ENCODE data around the gene RUBCNL.
"Not testable (repeated sequence)": the region's sequence is repeated elsewhere in the genome, so short reads cannot be mapped to it uniquely, and the experiment has no call there.

RUBCNL gene

DNA sequence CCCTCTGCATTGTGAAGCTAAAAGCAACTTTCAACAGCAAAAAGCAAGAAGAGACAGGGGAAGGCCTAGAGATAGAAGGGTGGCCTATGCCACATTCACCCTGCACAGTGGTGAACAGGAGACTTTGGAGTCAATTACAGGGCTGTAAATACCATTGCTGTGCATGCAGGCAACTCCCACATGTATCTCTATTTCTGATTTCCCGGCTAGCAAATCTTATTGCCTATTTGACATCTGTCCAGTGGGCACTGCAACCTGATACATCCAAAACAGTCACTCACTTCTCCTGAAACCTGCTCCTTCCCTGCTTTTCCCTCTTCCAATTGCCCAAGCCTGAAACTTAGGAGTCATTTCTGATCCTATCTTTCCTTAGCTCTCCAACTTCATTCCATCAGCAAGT lies 13.4 kb downstream of the RUBCNL start:
- no peak for DNase-seq (ENCODE audit: low spot score)

DNA sequence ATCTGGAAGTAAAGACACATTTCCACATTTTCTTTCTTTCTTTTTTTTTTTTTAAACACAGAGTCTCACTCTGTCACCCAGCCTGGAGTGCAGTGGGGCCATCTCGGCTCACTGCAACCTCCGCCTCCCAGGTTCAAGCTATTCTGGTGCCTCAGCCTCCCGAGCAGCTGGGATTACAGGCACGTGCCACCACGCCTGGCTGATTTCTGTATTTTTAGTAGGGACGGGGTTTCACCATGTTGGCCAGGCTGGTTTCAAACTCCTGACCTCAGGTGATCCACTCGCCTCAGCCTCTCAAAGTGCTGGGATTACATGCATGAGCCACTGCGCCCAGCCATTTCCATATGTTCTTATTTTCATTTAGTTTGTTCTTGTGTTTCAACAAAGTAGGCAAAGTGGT lies 14.1 kb downstream of the RUBCNL start:
- DNase-seq (ENCODE audit: low spot score): not testable (repeated sequence)

DNA sequence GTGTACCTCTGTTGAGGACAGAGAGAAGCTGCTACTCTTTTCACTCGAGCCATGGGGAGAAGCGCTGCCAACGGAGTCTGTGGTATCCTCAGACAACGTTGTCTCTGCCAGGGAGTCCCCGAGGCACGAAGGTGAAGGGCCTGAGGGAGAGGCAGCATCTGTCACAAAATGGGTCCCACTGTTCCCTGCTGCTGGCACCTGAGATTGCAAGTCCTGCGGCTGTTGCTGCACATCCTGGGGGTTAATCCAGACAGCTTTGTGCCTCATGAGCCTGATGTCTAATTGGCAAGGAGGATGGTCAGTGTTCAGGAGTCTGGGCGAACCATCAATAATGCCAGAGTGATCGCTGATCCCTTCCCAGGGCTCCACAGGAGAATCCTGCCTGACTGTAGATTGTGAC lies 15.0 kb downstream of the RUBCNL start:
- no peak for DNase-seq (ENCODE audit: low spot score)

DNA sequence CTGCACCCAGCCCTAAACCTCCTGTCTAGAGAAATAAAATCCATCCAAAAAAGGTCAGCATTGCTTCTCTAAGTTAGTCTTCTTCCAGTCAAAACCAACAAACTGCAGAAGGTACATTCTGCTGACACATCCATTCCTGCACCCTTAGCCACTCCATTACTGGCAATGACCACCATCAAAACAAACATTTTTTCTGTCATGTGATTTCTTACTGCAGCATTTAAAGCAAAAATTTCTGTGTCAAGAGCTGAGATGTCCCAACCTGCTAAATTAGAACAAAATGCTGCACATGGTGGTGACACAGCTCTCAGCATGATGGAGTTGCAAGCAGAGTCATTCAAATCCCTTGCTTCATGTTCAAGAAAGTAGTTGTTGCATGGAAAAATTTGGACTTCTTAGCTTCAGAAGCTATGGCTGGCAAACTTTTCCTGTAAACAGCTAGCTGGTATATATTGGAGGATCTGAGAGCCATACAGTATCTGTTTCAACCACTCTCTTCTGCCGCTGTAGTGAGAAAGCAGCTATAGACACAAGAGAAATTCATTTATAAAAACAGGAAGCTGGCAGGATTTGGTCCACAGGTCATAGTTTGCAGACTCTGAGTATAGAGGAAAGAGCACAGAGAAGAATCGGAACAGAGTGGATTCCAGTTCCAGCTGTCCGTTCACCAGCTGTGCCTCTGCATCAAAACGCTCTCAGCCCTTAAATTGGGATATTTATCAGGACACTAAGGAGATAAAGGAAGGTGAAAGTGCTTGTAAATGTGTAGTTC lies 17.4 kb downstream of the RUBCNL start:
- DNase-seq (ENCODE audit: low spot score): no peak

DNA sequence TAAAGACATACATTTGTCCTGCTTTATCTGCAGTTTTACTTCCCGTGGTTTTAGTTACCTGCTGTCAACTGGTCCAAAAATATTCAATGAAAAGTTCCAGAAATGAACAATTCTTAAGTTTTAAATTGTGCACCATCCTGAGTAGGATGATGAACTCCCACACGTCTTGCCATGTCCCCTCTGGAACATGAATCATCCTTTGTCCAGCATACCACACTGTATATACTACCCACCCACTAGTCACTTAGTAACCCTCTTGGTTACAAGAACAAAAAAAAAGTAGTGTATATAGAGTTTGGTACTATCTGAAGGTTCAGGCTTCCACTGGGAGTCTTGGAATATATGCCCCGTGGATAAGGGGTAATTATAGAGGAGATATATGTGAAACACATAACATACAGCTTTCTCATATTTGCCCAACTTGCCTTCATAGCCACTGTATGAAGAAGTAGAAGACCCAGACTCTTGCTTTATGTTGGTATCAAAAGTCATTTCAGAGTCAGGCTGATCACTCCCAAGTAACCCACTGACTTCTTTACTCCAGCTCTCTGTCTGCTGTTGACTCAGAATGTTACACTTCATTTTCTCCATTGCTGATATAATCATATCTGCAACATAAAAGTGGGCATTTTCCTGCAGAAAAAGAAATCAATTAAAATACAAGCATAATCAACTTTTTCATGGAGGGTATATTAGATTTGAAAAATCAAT lies 19.3 kb downstream of the RUBCNL start:
- DNase-seq (ENCODE audit: low spot score): no peak

DNA sequence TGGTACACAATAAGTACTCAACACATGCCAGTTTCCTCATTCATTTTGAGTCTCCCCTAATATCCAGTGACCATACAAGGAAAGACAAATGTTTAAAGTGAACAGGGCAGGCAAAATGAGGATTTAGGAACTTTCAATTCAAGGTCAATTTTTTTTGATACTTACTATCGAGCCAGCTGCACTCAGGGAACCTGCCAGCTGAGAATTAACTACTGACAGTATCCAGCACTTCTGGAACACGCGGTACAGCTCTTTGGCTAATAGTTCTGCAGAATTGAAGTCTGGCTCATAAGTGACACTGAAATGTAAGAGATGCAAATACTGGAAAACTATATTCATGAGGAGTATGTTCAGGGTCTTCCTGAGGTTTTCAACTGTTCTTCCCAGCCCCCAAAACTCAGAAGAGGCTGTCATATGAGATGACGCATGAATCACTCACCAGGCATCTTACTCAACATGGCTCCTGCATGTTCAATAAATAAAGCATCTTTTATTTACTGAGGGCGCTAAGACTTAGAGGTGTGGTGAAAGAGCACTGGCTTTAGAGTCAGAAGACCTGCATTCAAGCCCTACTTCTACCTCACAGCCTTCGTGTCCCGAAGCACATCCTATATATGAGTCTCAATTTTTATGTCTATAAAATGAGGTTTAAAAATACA lies 25.6 kb downstream of the RUBCNL start:
- DNase-seq (ENCODE audit: low spot score): no peak

DNA sequence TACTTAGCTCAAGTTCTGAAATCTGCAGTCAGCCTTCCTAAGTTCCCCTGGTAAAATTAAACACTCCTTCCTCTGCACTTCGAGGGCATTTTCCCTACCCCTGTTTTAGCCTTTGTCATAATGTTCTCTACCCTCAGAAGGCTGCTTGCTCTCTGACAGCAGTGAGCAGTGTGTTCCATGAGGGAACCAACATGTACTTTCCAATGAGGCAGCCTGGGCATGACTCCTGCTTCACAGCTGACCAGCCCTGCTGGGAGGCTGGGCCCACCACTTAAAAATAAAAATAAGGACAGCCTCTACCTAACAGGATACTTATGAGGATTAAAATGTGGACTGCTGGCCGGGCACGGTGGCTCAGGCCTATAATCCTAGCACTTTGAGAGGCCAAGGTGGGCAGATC lies 26.4 kb downstream of the RUBCNL start:
- no peak for DNase-seq (ENCODE audit: low spot score)

DNA sequence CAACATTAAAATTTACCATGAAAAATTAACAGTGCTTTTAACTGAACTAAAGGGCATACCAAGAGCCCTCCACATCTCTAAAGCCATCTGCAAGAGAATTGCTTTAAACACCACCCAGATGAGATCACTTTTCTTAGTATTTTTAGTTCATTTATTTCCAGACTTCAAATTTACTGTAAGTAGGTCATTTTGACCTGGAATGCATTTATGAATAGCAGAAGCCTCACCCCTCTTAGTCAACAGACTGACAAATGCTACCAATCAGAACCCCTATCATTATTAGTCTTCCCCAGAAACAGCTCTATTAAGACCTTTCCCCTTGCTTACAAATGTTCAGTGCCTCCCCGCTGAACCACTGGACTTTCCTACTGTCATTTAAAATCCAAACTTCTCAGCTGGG lies 27.3 kb downstream of the RUBCNL start:
- DNase-seq (ENCODE audit: low spot score): no peak

DNA sequence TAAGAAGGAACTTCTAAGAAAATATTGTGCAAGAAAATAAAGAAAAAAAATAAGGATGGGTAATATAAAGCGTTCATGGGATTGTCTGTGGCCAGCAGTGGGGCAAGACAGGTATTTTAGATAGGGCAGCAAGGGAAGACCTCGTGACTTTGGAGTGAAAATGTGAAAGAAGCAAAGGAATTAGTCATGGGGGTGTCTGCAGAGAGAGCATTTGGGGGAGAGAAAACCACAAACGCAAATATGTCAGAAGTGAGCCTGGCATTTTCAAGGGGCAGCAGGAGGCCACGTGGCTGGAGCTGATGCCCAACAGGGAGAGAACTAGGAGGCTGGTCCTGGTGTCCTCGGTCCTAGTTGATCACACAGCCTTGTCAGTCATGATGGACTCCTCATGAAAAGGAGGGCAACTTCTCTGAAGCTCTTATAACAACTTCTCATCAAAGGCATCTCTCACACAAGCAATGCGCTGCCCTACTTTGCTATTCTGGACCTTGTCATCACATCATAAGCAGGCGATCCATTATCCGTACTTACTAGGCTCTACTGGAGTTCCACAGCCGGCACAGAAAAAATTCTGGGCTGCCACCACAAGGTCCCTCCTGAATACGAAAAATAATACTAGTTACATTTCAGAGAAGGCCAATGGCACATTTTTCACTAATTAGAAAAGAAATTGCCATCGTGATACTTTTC lies 31.0 kb downstream of the RUBCNL start:
- no peak for DNase-seq (ENCODE audit: low spot score)

DNA sequence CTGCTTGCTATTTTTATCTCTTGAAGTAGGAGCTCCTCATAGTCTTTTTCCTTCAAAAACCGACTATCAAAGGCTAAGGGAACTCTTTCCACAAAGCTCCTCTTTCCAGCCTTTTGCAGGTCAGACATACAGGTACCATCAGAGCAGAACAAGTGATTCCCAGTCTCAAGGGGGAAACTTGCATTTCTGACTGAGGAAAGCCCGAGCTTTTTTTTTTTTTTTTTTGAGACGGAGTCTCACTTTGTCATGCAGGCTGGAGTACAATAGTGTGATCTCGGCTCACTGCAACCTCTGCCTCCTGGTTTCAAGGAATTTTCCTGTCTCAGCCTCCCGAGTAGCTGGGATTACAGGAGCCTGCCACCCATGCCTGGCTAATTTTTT lies 32.0 kb downstream of the RUBCNL start:
- DNase-seq (ENCODE audit: low spot score): no peak

DNA sequence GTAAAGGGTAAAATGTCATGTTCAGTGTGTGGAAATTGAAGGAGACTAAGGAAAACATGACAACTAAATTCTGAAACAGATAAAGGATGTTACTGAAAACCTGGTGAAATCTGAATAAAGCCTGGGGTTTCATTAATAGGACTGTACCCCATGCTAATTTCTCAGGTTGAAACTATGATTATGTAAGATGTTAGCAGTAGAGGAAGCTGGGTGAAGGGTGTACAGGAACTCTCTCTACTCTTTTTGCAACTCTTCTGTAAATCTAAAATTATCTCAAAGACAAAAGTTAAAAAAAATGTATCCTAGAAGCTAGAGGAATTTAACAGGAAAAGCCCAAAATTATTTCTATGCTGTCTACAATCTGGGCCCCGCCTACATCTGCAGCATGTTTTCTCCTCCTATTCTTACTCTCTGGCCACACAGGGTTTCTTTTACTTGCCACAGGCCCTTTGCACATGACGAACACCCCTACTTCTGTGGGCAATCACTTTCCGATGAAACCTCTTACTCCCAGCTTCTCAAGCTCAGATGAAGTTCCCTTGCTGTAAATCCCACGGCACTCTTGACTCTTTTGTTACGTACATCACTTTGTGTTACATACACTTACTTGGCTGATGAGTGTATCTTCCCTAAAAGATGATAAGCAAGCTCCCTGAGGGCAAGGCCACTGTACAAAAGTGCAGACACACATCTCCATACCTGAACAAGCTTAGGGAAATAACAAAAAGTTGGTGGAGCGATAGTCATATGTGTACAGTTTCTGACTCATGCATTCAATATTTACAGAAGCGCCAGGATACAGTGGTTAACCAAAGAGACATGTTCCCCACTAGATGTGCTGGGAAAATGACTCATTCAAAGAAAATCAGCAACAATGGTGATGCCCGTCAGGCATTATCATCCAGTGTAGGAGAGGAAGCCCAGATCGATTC lies 32.6 kb downstream of the RUBCNL start:
- no peak for DNase-seq (ENCODE audit: low spot score)

DNA sequence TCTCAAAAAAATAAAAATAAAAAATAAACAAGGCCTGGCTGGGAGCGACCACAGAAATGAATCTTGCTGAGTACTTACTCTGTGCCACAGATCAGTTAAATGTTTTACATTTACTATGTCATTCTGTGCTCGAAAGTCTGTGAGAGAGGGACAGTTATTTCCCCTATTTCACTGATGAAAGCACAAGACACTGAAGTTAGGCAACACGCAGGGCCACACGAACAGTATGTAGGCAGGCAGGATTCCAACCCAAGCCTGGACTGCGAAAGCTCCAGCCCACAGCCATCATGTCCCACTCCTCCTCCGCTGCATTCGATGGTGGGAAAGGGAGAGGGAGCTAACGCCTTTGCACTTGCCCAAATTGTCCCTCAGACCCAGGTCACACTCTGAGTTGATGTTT lies 34.2 kb downstream of the RUBCNL start:
- no peak for DNase-seq (ENCODE audit: low spot score)

DNA sequence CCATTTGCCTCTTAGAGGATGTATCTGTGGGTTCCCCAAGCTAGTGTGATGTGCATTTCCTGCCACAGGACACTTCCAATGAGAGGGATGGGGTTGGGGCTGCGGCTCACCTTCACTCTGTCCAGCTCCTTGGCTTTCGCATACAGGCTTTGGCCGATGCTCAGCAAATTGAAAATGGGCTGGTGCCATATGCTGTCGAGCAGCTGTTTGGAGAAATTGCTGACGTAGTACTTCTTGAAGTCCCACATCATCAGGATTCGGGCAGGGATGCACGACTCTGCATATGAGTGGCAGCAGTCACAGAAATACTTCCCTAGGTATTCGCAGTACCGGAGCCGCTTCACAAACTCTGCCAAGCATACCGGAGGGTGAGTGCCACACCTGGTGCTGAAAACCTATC lies 37.0 kb downstream of the RUBCNL start:
- DNase-seq (ENCODE audit: low spot score): no peak

DNA sequence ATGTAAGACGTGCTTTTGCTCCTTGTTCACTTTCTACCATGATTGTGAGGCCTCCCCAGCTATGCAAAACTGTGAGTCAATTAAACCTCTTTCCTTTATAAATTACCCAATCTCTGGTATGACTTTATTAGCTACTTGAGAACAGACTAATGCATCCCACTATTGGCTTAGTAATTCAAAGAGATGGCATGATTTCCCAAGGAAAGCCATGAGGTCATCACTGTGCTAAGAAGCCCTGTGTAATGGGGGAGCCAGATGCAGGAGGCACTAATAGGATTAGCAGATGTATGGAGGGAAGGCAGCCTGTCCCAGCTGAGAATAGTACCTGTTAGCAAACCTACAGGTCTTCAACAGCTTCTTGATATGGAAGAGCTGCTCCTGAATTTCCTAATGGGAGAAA lies 38.1 kb downstream of the RUBCNL start:
- DNase-seq (ENCODE audit: low spot score): no peak

DNA sequence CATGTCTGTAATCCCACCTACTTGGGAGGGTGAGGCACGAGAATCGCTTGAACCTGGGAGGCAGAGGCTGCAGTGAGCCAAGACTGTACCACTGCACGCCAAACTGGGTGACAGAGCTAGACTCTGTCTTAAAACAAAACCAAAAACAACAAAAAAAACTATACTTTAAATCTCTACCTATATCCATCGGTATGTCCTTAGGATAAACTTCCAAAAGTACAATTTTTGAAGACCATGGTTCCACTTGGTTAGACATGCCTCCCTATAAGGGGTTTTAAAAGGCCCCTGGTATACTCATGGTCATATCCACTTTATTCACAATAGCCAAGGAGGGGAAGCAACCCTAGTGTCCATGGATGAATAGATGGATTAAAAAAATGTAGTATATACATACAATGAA lies 39.8 kb downstream of the RUBCNL start:
- no peak for DNase-seq (ENCODE audit: low spot score)

DNA sequence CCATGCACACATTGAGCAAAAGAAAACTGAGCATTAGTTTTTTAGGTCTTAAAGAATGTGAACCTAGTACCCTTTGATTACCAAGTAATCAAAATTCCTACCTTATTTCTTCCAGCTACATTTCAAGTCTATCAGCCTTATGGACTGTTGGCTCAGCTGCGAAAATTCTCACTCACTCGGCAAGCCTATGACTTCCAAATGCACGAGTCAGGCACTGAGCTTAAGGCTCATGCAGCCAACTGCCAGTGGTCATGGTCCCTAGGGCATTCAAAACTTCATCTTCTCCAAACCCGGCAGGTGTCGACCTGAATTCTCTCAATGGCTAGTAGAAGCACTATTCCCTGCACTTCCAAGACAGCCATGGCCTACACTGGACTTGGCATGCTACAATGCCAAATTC lies 41.2 kb downstream of the RUBCNL start:
- no peak for DNase-seq (ENCODE audit: low spot score)

DNA sequence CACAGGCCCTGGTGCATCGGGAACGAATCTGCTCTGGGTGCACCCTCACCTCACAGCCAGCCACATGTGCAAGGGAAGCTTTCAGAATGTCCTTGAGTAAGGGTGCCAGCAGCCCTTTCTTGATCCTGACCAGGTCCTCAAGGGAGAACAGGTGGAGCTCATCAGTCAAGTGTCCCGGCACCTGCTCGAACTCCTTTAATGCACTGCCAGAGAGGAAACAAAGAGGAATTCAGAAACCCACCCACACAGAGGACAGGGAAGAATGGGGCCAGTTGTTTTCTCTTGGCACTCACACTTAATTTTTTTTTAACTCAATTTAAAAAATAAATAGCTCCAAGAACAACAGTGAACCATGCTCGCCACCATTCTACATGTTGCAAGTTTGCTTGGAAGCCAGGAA lies 41.7 kb downstream of the RUBCNL start:
- DNase-seq (ENCODE audit: low spot score): no peak

DNA sequence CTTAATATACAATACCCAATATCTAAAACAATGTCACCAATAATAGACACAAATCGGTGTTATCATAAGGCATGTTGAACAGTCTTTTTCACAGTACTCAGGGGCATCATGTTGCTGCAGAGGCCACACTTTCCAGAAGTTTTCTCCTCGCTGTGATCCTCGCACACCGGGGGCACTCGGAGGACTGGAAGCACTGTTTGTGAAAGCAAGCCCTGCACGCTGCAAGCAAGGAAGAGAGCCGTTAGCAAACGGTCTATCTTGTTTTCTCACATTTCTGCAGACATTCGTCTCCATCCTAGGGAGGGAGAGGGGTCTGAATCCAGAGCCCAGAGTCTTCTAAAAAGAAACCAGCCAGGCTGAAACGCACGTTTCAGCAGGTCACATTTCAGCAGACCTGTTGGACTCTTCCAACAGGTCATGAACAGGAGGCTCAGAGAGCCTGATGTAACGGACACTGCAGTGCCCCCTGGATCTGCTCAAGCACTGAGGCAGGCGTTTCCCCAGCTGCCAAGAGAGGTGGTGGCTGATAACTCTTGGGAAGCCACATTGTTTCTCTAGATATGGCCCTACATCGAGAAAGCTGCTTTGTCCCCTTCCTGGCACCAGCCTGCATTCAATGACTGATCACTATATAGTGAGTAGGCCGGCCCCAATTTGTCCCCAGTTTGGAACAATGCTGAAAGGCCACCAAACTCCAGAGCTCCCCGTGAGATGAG lies 43.6 kb downstream of the RUBCNL start:
- no peak for DNase-seq (ENCODE audit: low spot score)

DNA sequence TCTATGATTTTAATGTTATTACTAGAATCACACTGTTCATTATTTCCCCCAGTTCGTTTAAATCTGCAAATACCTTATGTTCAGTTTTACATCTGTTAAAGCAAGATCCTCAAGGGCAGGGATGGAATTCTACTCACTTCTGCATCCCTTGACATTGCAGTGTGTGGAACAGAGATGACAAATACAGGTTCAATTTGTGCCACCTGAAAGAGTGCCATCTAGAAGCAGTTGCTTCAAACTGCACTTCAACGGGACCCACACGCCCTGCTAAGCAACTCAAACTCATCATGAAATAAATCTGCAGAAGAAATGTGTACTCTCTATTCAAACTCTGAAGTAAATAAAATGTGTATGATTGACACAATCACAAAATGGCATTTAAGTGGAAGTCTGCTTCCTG lies 44.5 kb downstream of the RUBCNL start:
- no peak for DNase-seq (ENCODE audit: low spot score)

DNA sequence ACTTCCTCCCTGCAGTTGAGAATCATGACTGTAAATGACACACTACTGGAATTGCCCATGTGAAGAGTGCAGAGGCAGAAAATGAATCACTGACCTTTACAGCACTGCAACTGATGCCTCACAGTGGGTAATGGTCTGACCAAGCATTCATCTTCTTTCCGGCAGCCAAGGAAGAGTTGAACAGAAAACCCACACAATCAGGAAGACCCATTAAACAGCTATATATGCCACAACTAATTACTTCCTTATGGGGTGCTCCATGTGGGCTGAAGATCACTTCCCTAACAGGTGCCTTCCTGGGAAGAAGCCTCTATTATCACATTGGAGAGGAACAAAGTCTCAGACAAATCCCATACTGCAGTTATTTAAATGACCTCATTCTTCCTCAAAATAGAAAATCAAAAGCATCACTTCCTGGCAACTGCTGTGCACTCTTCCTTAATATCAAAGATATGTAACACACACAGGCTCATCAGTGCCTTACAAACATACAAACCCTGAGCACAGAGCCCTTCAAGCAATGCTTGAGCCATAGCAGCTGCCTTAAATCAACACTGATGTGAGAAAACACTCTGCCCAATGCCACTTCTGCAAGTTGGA lies 45.8 kb downstream of the RUBCNL start:
- DNase-seq (ENCODE audit: low spot score): no peak

Measured in left forelimb (tissue), 1 donor.